ENCODE data around the gene GASK1B. TPM values are rescaled to one million over a fixed set of nuclear protein-coding genes. Genes with fewer than 3 reads are reported as not detected.

Gene GASK1B
- total RNA-seq, 2 donors from 2014 or later = 20.2 to 27.3 TPM

DNA sequence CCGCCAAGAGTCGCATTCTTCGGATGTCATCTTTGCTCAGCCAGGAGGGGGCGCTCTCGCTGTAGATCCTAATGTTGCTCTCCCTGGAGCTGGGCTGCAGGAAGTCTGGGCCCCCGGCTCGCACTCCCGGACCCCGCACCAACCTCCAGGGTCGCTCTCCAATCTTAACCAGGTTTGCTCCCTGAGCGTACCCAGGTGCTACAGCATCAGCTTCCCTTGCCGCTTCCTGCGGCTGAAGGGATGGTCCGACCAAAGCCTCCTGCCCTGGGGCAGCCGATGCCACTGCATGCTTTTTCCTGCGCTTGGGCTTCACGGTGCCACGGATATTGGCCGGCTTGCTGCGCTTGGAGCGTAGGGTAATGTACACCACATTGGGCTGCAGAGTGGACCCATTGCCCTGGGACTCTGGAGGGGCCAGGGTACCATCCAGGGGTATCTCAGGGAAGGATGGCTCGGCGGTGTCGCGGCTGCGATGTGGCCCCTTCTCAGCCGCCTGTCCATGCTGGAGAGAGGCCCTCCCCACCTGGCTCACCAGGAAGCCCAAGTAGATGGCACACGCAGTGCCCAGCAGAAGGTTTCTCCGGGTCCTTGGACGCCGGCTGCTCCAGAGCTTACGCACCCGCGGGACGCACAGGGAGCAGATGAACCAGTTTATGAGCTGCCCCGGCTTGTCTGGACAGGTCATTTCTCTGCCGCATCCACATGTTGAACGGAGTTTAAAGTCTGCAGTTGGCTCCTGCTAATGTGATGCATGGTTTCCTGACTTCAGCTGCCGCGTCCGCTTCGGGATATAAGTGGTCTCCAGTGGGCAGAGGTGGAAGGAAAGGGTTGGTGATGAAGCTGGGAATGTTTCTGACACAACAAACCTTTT, 1.9 kb downstream of the GASK1B start:
- Histone ChIP-seq H3K9me3 (no peaks in the 10 kb centered on the region), H3K27me3 (replicated peaks; ENCODE audit: insufficient read depth) (no peaks in the 10 kb centered on the region), H3K4me3 (peak overlapping the region; percentile 30 to 39), H3K4me1 (replicated peaks) (peaks cover 3% of the 10 kb centered on the region), H3K27ac (peak overlapping the region; percentile 66 to 71), H3K36me3 (no peaks in the 10 kb centered on the region)
- TF ChIP-seq CTCF (IDR thresholded peaks at IDR 0.05) (peak in 2 of 4 experiments; percentile 38 to 57), POLR2A (IDR thresholded peaks at IDR 0.05) (no peak), POLR2AphosphoS5 (IDR thresholded peaks at IDR 0.05) (peak; percentile 67)
- 20% methylated on average over 42 of the region's 42 CpGs for WGBS
- DNase-seq (ENCODE audit: low spot score) = peak; percentile 84
- intact Hi-C loops (cut with DNase I) = loop anchor here (10.0 kb wide), 1 partner anchor 594 kb away; the partner anchor contains the start of gene FNIP2

DNA sequence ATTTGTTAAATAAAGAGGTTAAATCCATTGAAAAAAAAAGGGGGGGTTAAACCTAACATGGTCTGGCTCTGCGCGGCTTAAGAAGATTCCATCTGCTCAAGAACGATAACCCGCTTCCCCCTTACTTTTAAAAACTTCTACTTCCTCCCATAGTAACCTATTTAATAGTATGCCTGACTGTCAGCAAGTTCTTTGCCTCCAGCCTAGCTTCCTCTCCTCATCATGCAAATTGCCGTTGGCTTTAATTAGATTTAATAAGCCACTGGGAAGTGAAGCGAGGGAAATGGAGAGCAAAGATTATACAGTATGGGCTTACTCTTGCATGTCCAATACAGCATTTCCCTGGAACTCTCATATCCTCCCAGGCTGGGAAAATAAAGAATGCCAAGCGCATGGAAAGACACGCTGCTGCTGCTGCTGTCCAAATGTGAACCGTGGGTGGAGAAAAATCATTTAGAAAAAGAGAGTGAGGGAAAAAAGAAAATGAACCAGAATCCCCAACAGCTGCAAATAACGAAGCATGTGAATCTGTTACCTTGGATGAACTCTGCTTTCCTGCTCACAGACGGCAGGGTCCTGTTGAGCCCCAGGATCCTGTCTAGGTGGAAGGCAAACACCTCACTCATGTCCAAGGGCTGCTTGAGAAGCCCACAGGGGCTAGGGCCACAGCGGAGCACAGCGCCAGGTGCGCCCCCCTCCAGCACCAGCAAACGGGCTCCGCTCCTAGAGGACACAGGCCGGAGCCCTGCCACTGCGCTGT, 2.7 kb downstream of the GASK1B start:
- no peak for DNase-seq (ENCODE audit: low spot score)
- Histone ChIP-seq H3K27me3 (replicated peaks; ENCODE audit: insufficient read depth) (no peaks in the 10 kb centered on the region), H3K4me1 (replicated peaks) (peaks cover 3% of the 10 kb centered on the region), H3K9me3 (no peaks in the 10 kb centered on the region), H3K27ac (peak overlapping the region; percentile 66 to 71), H3K36me3 (no peaks in the 10 kb centered on the region), H3K4me3 (peak overlapping the region; percentile 30 to 39)
- WGBS = 19% methylated on average over 18 of the region's 18 CpGs
- TF ChIP-seq POLR2AphosphoS5 (IDR thresholded peaks at IDR 0.05) (no peak), CTCF (IDR thresholded peaks at IDR 0.05) (no peak), POLR2A (IDR thresholded peaks at IDR 0.05) (no peak)
- intact Hi-C loops (cut with DNase I) = loop anchor here (10.0 kb wide), 1 partner anchor 595 kb away; the partner anchor contains the start of gene FNIP2

GRCh38 chr4:158169506-158169905, 3.3 kb downstream of the GASK1B start:
- intact Hi-C loops (cut with DNase I) = no loop called here
- no peaks in the 10 kb centered on the region for H3K27me3 ChIP-seq (replicated peaks; ENCODE audit: insufficient read depth)

DNA sequence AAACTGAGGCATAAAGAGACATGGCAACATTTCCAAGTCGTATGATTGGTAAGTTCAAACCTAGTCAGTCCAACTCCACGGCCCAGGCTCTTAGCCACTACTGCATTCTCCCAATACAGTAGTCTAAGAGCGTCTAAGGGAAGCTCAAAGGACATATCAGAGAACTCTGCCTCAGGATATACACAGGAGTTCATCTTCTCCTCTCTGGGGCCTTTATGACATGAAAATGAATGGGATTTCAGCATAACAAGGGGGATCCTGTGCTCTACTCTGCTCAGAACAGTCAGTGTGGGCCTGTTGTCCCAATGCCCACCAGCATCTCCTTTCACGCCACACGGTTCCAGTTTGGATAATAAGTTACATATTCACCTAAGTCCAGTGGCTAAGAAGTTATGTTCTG, 4.2 kb downstream of the GASK1B start:
- Histone ChIP-seq H3K4me1 (replicated peaks) (peaks cover 3% of the 10 kb centered on the region), H3K9me3 (no peaks in the 10 kb centered on the region), H3K27ac (peak overlapping the region; percentile 66 to 71), H3K4me3 (peak overlapping the region; percentile 0 to 39), H3K36me3 (no peaks in the 10 kb centered on the region), H3K27me3 (replicated peaks; ENCODE audit: insufficient read depth) (no peaks in the 10 kb centered on the region)
- WGBS = 74% methylated on average over 5 of the region's 5 CpGs
- TF ChIP-seq CTCF (IDR thresholded peaks at IDR 0.05) = no peak
- TF ChIP-seq POLR2AphosphoS5 (IDR thresholded peaks at IDR 0.05) = no peak
- no peak for TF ChIP-seq POLR2A (IDR thresholded peaks at IDR 0.05)
- no peak for DNase-seq (ENCODE audit: low spot score)
- intact Hi-C loops (cut with DNase I) = no loop called here

More at GRCh38 chr4:158169506-158169905, 3.3 kb downstream of the GASK1B start:
- Histone ChIP-seq H3K4me3 (peak overlapping the region; percentile 30 to 39), H3K36me3 (no peaks in the 10 kb centered on the region), H3K9me3 (no peaks in the 10 kb centered on the region), H3K27ac (peak overlapping the region; percentile 66 to 71), H3K4me1 (replicated peaks) (peaks cover 3% of the 10 kb centered on the region)
- WGBS = 12% methylated on average over 3 of the region's 3 CpGs
- no peak for TF ChIP-seq POLR2AphosphoS5 (IDR thresholded peaks at IDR 0.05)
- TF ChIP-seq CTCF (IDR thresholded peaks at IDR 0.05) = no peak
- TF ChIP-seq POLR2A (IDR thresholded peaks at IDR 0.05) = no peak
- no peak for DNase-seq (ENCODE audit: low spot score)

All from prostate gland (tissue), 2 donors.